ENCODE data around the gene ARHGAP32. TPM values are rescaled to one million over a fixed set of nuclear protein-coding genes. Genes with fewer than 3 reads are reported as not detected.

ARHGAP32 gene
- total and polyA plus RNA-seq, 7 experiments from 2014 or later, result 2.3 to 10.5 (median 4.9) TPM

GRCh38 chr11:129222158-129222557 lies 30.0 kb upstream of the ARHGAP32 start:
- no peak for DNase-seq
- H3K36me3 Mint-ChIP-seq, result peaks cover 9 to 21% (median 12%) of the 10 kb centered on the region in 5 donors
- Histone ChIP-seq H3K4me3 (ENCODE audit: low read length) (no peak overlapping the region), H3K9me3 (ENCODE audit: control insufficient read depth in 2 of 3, low read length in 3 of 3) (peaks cover 0 to 7% (median 5%) of the 10 kb centered on the region in 3 experiments), H3K36me3 (ENCODE audit: control insufficient read depth in 2 of 3, insufficient read depth in 3 of 3, low read length in 3 of 3) (no peaks in the 10 kb centered on the region), H3K4me1 (ENCODE audit: control insufficient read depth in 2 of 2, insufficient read depth in 2 of 2, low read length in 2 of 2) (no peaks in the 10 kb centered on the region), H3K27me3 (ENCODE audit: control insufficient read depth in 2 of 2, insufficient read depth in 2 of 2, low read length in 2 of 2) (no peaks in the 10 kb centered on the region), H3K27ac (ENCODE audit: low read depth, low read length) (no peak overlapping the region)
- peaks cover 0 to 13% (median 4%) of the 10 kb centered on the region in 5 donors for H3K27me3 Mint-ChIP-seq
- CTCF ChIA-PET, result no interaction called here
- H3K4me1 Mint-ChIP-seq, result peaks cover 0 to 4% (median 0%) of the 10 kb centered on the region in 7 donors
- H3K27ac Mint-ChIP-seq, result no peak overlapping the region
- H3K4me3 Mint-ChIP-seq, result no peak overlapping the region
- POLR2A ChIA-PET, result no interaction called here
- intact Hi-C loops (cut with micrococcal nuclease), result no loop called here
- H3K9me3 Mint-ChIP-seq, result peaks cover 10 to 34% (median 16%) of the 10 kb centered on the region in 11 donors
- no peak for ATAC-seq

DNA sequence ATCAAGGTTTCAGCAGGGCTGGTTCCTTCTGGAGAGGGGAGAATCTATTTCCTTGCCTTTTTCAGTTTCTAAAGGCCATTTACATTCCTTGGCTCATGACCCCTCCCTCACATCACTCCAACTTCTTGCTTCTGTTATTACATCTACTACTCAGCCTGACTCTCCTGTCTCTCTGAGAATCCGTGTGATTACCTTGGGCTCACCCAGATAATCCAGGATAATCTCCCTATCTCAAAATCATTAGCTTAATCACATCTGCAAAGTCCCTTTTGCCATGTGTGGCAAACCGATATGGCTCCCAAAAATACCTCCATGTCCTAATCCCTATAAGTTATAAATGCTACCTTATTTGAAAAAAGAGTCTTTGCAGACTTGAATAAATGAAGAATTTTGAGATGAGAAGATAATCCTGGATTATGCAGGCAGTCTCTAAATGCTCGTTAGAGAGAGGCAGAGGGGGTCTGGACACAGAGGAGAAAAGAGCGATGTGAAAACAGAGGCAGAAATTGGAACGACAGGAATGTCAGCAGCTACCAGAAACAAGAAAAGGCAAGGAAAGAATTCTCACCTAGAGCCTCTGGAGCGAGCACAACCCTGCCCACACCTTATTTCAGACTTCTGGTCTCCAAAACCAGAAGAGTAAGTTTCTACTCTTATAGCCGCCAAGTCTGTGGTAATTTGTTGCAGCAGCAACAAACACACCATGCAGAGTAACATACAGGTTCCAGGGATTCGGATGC lies 23.6 kb upstream of the ARHGAP32 start:
- Mint-ChIP-seq H3K27ac (no peak overlapping the region), H3K4me1 (peaks cover 0 to 13% (median 3%) of the 10 kb centered on the region in 7 donors), H3K9me3 (peaks cover 0 to 2% (median 0%) of the 10 kb centered on the region in 11 donors), H3K36me3 (peaks cover 0 to 4% (median 0%) of the 10 kb centered on the region in 5 donors), H3K27me3 (peaks cover 0 to 8% (median 0%) of the 10 kb centered on the region in 5 donors), H3K4me3 (no peak overlapping the region)
- no peak for DNase-seq
- CTCF ChIA-PET, result no interaction called here
- intact Hi-C loops (cut with micrococcal nuclease), result loop anchor here in 1 of 2 donors (5.0 kb wide), 1 partner anchor 98 kb away; no protein-coding TSS in a partner anchor
- H3K9me3 ChIP-seq (ENCODE audit: control insufficient read depth in 2 of 3, low read length in 3 of 3), result no peaks in the 10 kb centered on the region
- H3K36me3 ChIP-seq (ENCODE audit: control insufficient read depth in 2 of 3, insufficient read depth in 3 of 3, low read length in 3 of 3), result no peaks in the 10 kb centered on the region
- no peaks in the 10 kb centered on the region for H3K27me3 ChIP-seq (ENCODE audit: control insufficient read depth in 2 of 2, insufficient read depth in 2 of 2, low read length in 2 of 2)
- no peak overlapping the region for H3K4me3 ChIP-seq (ENCODE audit: low read length)
- ATAC-seq, result no peak
- no peak overlapping the region for H3K27ac ChIP-seq (ENCODE audit: low read depth, low read length)
- POLR2A ChIA-PET, result no interaction called here
- H3K4me1 ChIP-seq (ENCODE audit: control insufficient read depth in 2 of 2, insufficient read depth in 2 of 2, low read length in 2 of 2), result no peaks in the 10 kb centered on the region

DNA sequence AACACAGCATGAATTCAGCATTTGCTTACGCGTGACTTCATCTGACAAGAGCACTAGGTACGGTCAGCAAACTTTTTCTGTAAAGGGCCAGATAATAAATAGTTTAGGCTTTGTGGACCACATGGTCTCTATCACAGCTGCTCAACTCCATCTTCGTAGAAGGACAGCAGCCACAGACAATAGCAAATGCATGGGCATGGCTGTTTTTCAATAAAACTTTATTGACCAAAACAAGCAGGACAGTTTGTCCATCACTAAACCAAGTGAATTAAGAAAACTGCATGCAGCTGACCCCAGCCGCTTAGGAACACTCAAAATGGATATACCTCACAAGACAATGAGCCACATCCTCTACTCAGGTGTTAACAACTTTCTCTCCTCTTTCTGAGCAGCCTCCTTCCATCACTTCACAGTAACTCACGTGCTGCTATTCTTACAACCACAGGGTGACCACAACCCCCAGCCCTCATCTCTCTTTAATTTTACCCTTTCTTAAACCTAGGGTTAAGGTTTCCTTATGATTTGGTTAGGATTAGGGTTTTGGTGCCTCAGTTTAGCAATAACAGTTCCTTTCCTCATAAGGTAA lies 22.7 kb upstream of the ARHGAP32 start:
- H3K4me1 Mint-ChIP-seq, result peaks cover 0 to 13% (median 3%) of the 10 kb centered on the region in 7 donors
- Histone ChIP-seq H3K36me3 (ENCODE audit: control insufficient read depth in 2 of 3, insufficient read depth in 3 of 3, low read length in 3 of 3) (no peaks in the 10 kb centered on the region), H3K27me3 (ENCODE audit: control insufficient read depth in 2 of 2, insufficient read depth in 2 of 2, low read length in 2 of 2) (no peaks in the 10 kb centered on the region), H3K4me1 (ENCODE audit: control insufficient read depth in 2 of 2, insufficient read depth in 2 of 2, low read length in 2 of 2) (no peaks in the 10 kb centered on the region), H3K4me3 (ENCODE audit: low read length) (no peak overlapping the region), H3K27ac (ENCODE audit: low read depth, low read length) (no peak overlapping the region), H3K9me3 (ENCODE audit: control insufficient read depth in 2 of 3, low read length in 3 of 3) (no peaks in the 10 kb centered on the region)
- no peak for ATAC-seq
- peaks cover 0 to 8% (median 4%) of the 10 kb centered on the region in 5 donors for H3K27me3 Mint-ChIP-seq
- ChIA-PET POLR2A (no interaction called here), CTCF (no interaction called here)
- H3K27ac Mint-ChIP-seq, result no peak overlapping the region
- peaks cover 0 to 4% (median 0%) of the 10 kb centered on the region in 5 donors for H3K36me3 Mint-ChIP-seq
- no peak overlapping the region for H3K4me3 Mint-ChIP-seq
- H3K9me3 Mint-ChIP-seq, result peaks cover 0 to 2% (median 0%) of the 10 kb centered on the region in 11 donors
- no peak for DNase-seq
- intact Hi-C loops (cut with micrococcal nuclease), result loop anchor here in 1 of 2 donors (5.0 kb wide), 1 partner anchor 98 kb away; no protein-coding TSS in a partner anchor

- no peak overlapping the region for H3K27ac ChIP-seq (ENCODE audit: low read depth, low read length)
- no peaks in the 10 kb centered on the region for H3K4me1 ChIP-seq (ENCODE audit: control insufficient read depth in 2 of 2, insufficient read depth in 2 of 2, low read length in 2 of 2)
- H3K4me3 Mint-ChIP-seq, result no peak overlapping the region
- peaks cover 0 to 2% (median 0%) of the 10 kb centered on the region in 11 donors for H3K9me3 Mint-ChIP-seq
- H3K4me3 ChIP-seq (ENCODE audit: low read length), result no peak overlapping the region
- peaks cover 0 to 7% (median 3%) of the 10 kb centered on the region in 5 donors for H3K27me3 Mint-ChIP-seq
- no peaks in the 10 kb centered on the region for H3K27me3 ChIP-seq (ENCODE audit: control insufficient read depth in 2 of 2, insufficient read depth in 2 of 2, low read length in 2 of 2)
- H3K36me3 Mint-ChIP-seq, result peaks cover 0 to 4% (median 0%) of the 10 kb centered on the region in 5 donors
- H3K36me3 ChIP-seq (ENCODE audit: control insufficient read depth in 2 of 3, insufficient read depth in 3 of 3, low read length in 3 of 3), result no peaks in the 10 kb centered on the region
- no peak overlapping the region for H3K27ac Mint-ChIP-seq
- H3K9me3 ChIP-seq (ENCODE audit: control insufficient read depth in 2 of 3, low read length in 3 of 3), result no peaks in the 10 kb centered on the region
- DNase-seq (no peak), ATAC-seq (no peak)
- ChIA-PET CTCF (no interaction called here), POLR2A (no interaction called here)
- peaks cover 0 to 9% (median 0%) of the 10 kb centered on the region in 7 donors for H3K4me1 Mint-ChIP-seq
- intact Hi-C loops (cut with micrococcal nuclease), result no loop called here
Observed at GRCh38 chr11:129213261-129213660, 21.1 kb upstream of the ARHGAP32 start.

DNA sequence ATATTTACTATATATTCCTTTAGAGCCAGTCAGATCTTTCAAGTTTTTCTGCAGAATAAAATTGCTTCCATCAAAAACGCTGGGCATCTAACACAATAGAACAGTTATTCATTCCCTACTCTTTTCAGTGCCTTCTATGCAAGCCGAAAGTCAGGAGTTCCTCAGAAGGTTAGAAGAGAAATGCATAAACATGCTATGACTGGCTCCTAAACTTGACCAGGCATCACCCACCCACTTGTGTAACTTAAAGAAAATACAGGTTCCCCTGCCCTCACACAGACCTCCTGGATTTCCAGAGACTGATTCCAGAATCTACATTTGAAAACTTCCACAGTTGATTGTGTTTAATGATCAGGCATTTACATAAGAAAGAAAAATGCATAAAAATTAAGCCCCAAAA lies 19.3 kb upstream of the ARHGAP32 start:
- no peaks in the 10 kb centered on the region for H3K4me1 ChIP-seq (ENCODE audit: control insufficient read depth in 2 of 2, insufficient read depth in 2 of 2, low read length in 2 of 2)
- no peak overlapping the region for H3K4me3 Mint-ChIP-seq
- POLR2A ChIA-PET, result no interaction called here
- H3K36me3 Mint-ChIP-seq, result peaks cover 0 to 4% (median 0%) of the 10 kb centered on the region in 5 donors
- peaks cover 0 to 9% (median 3%) of the 10 kb centered on the region in 11 donors for H3K9me3 Mint-ChIP-seq
- no peak overlapping the region for H3K4me3 ChIP-seq (ENCODE audit: low read length)
- peaks cover 0 to 9% (median 0%) of the 10 kb centered on the region in 7 donors for H3K4me1 Mint-ChIP-seq
- no peak for DNase-seq
- CTCF ChIA-PET, result no interaction called here
- intact Hi-C loops (cut with micrococcal nuclease), result no loop called here
- H3K27me3 Mint-ChIP-seq, result peaks cover 0 to 13% (median 7%) of the 10 kb centered on the region in 5 donors
- H3K27ac Mint-ChIP-seq, result no peak overlapping the region
- no peak overlapping the region for H3K27ac ChIP-seq (ENCODE audit: low read depth, low read length)
- no peaks in the 10 kb centered on the region for H3K27me3 ChIP-seq (ENCODE audit: control insufficient read depth in 2 of 2, insufficient read depth in 2 of 2, low read length in 2 of 2)
- no peak for ATAC-seq
- H3K36me3 ChIP-seq (ENCODE audit: control insufficient read depth in 2 of 3, insufficient read depth in 3 of 3, low read length in 3 of 3), result no peaks in the 10 kb centered on the region
- H3K9me3 ChIP-seq (ENCODE audit: control insufficient read depth in 2 of 3, low read length in 3 of 3), result no peaks in the 10 kb centered on the region

GRCh38 chr11:129210831-129211181 lies 18.7 kb upstream of the ARHGAP32 start:
- intact Hi-C loops (cut with micrococcal nuclease), result no loop called here
- CTCF ChIA-PET, result no interaction called here
- Mint-ChIP-seq H3K27me3 (peaks cover 0 to 13% (median 7%) of the 10 kb centered on the region in 5 donors), H3K4me3 (no peak overlapping the region), H3K27ac (no peak overlapping the region), H3K4me1 (peaks cover 0 to 9% (median 0%) of the 10 kb centered on the region in 7 donors), H3K36me3 (peaks cover 0 to 4% (median 0%) of the 10 kb centered on the region in 5 donors), H3K9me3 (peaks cover 0 to 9% (median 3%) of the 10 kb centered on the region in 11 donors)
- Histone ChIP-seq H3K27me3 (ENCODE audit: control insufficient read depth in 2 of 2, insufficient read depth in 2 of 2, low read length in 2 of 2) (no peaks in the 10 kb centered on the region), H3K27ac (ENCODE audit: low read depth, low read length) (no peak overlapping the region), H3K9me3 (ENCODE audit: control insufficient read depth in 2 of 3, low read length in 3 of 3) (no peaks in the 10 kb centered on the region), H3K36me3 (ENCODE audit: control insufficient read depth in 2 of 3, insufficient read depth in 3 of 3, low read length in 3 of 3) (no peaks in the 10 kb centered on the region), H3K4me1 (ENCODE audit: control insufficient read depth in 2 of 2, insufficient read depth in 2 of 2, low read length in 2 of 2) (no peaks in the 10 kb centered on the region), H3K4me3 (ENCODE audit: low read length) (no peak overlapping the region)
- ATAC-seq, result no peak
- no peak for DNase-seq
- POLR2A ChIA-PET, result no interaction called here
